DOHH2 (cell line): ENCODE data around the gene RBMS2.
"Not testable (repeated sequence)": the region's sequence is repeated elsewhere in the genome, so short reads cannot be mapped to it uniquely, and the experiment has no call there.

ENCODE experiments used
- H3F3A ChIP-seq: fragments of 200-600 bp; sonication (generic), shearing (Covaris generic); 2 replicates; pipeline ENCODE4 v1.6.0; 2016; ENCODE audit warnings: antibody characterized with exemption, mild to moderate bottlenecking; ENCODE audit not compliant: control insufficient read depth, insufficient read depth
- H3K27ac ChIP-seq: fragments of 200-600 bp; sonication (generic); 2 replicates; pipeline ENCODE4 v1.5.1; 2014; ENCODE audit warnings: low read depth, mild to moderate bottlenecking, low read length, moderate library complexity
- H3K27me3 ChIP-seq: fragments of 200-600 bp; sonication (generic); 2 replicates; pipeline ENCODE4 v1.6.1; 2014; ENCODE audit warnings: mild to moderate bottlenecking, low read length, mixed read lengths; ENCODE audit not compliant: control insufficient read depth
- H3K36me3 ChIP-seq: fragments of 200-600 bp; sonication (generic); 2 replicates; pipeline ENCODE4 v1.6.1; 2014; ENCODE audit warnings: mild to moderate bottlenecking, low read length, moderate library complexity, mixed read lengths; ENCODE audit not compliant: control insufficient read depth
- H3K4me1 ChIP-seq: fragments of 200-600 bp; sonication (generic); 2 replicates; pipeline ENCODE4 v1.6.1; 2014; ENCODE audit warnings: mild to moderate bottlenecking, low read length, mixed read lengths; ENCODE audit not compliant: control insufficient read depth
- H3K4me2 ChIP-seq: fragments of 200-600 bp; sonication (generic); 2 replicates; pipeline ENCODE4 v1.6.0; 2014; ENCODE audit warnings: mild to moderate bottlenecking, low read length, moderate library complexity
- H3K4me3 ChIP-seq: fragments of 200-600 bp; sonication (generic); 2 replicates; pipeline ENCODE4 v1.5.1; 2014; ENCODE audit warnings: mild to moderate bottlenecking, low read length, mixed read lengths
- H3K79me2 ChIP-seq: fragments of 200-600 bp; sonication (generic); 2 replicates; pipeline ENCODE4 v1.6.1; 2014; ENCODE audit warnings: mild to moderate bottlenecking, low read length, mixed read lengths; ENCODE audit not compliant: control insufficient read depth
- H3K9me2 ChIP-seq: fragments of 200-600 bp; sonication (generic); replicated peaks from 2 replicates; pipeline ENCODE4 v1.6.1; 2014; ENCODE audit warnings: mild to moderate bottlenecking, low read length, mixed read lengths; ENCODE audit not compliant: control insufficient read depth
- H3K9me3 ChIP-seq: fragments of 200-600 bp; sonication (generic); 2 replicates; pipeline ENCODE4 v1.6.1; 2014; ENCODE audit warnings: antibody characterized with exemption, low read length, mixed read lengths; ENCODE audit not compliant: control insufficient read depth, insufficient read depth
- H4K20me1 ChIP-seq: fragments of 200-600 bp; sonication (generic); 2 replicates; pipeline ENCODE4 v1.6.0; 2014; ENCODE audit warnings: low read depth, mild to moderate bottlenecking, antibody characterized with exemption, low read length, moderate library complexity; ENCODE audit not compliant: control insufficient read depth, insufficient read depth
- CTCF ChIP-seq: fragments of 200-600 bp; sonication (generic); IDR thresholded peaks from one replicate; pipeline ENCODE4 v1.5.1; 2014; ENCODE audit warnings: antibody characterized with exemption, mild to moderate bottlenecking, low read depth, low read length; ENCODE audit not compliant: poor library complexity, severe bottlenecking
- EZH2phosphoT487 ChIP-seq: fragments of 200-600 bp; sonication (generic); IDR thresholded peaks from 2 replicates; pipeline ENCODE4 v1.6.1; 2017; ENCODE audit warnings: borderline replicate concordance, mild to moderate bottlenecking, antibody characterized with exemption, low read length, moderate library complexity, mixed read lengths

Gene RBMS2

GRCh38 chr12:56498126-56498902 lies 23.3 kb upstream of the RBMS2 start:
- not testable (repeated sequence) for H3K4me2 ChIP-seq, H3K9me2 ChIP-seq, H3K79me2 ChIP-seq, H3K27me3 ChIP-seq, H3F3A ChIP-seq, H3K9me3 ChIP-seq, H3K27ac ChIP-seq, H3K36me3 ChIP-seq, H3K4me3 ChIP-seq, H4K20me1 ChIP-seq, H3K4me1 ChIP-seq

GRCh38 chr12:56499452-56499851 lies 22.2 kb upstream of the RBMS2 start:
- not testable (repeated sequence) for H3K36me3 ChIP-seq, H3K4me3 ChIP-seq, H3K27me3 ChIP-seq, H3K9me3 ChIP-seq, H3K4me2 ChIP-seq, H3K79me2 ChIP-seq, H3K4me1 ChIP-seq, H4K20me1 ChIP-seq, H3F3A ChIP-seq, H3K9me2 ChIP-seq, H3K27ac ChIP-seq

- H3K27ac ChIP-seq, H3K4me2 ChIP-seq, H3K79me2 ChIP-seq, H4K20me1 ChIP-seq, H3K9me2 ChIP-seq, H3K27me3 ChIP-seq, H3K9me3 ChIP-seq, H3K36me3 ChIP-seq, H3K4me3 ChIP-seq, H3K4me1 ChIP-seq, H3F3A ChIP-seq: not testable (repeated sequence)
Observed at GRCh38 chr12:56499879-56500278, 21.7 kb upstream of the RBMS2 start.

- Histone ChIP-seq H3F3A (no peaks in the 10 kb centered on the region), H3K4me1 (no peaks in the 10 kb centered on the region), H3K4me3 (no peak overlapping the region), H3K27ac (no peak overlapping the region), H3K79me2 (no peaks in the 10 kb centered on the region), H3K4me2 (no peak overlapping the region), H3K9me3 (no peaks in the 10 kb centered on the region), H3K36me3 (no peaks in the 10 kb centered on the region), H3K9me2 (no peaks in the 10 kb centered on the region), H4K20me1 (no peaks in the 10 kb centered on the region), H3K27me3 (peaks cover 5% of the 10 kb centered on the region)
- TF ChIP-seq CTCF, result no peak
- no peak for TF ChIP-seq EZH2phosphoT487
Observed at GRCh38 chr12:56510786-56511185, 10.8 kb upstream of the RBMS2 start.

GRCh38 chr12:56514014-56514318 lies 7.7 kb upstream of the RBMS2 start:
- not testable (repeated sequence) for H3K79me2 ChIP-seq, H3K36me3 ChIP-seq, H4K20me1 ChIP-seq, H3K27ac ChIP-seq, H3K4me2 ChIP-seq, H3K4me1 ChIP-seq, H3K4me3 ChIP-seq, H3K27me3 ChIP-seq, H3K9me3 ChIP-seq, H3K9me2 ChIP-seq, H3F3A ChIP-seq
